ENCODE data around the gene UIMC1.

UIMC1 gene

GRCh38 chr5:176906796-176907195 lies 99.8 kb downstream of the UIMC1 start:
- TF ChIP-seq CTCF (IDR thresholded peaks at IDR 0.05; ENCODE audit: low read depth, low read length, missing control alignments), result no peak
- DNase-seq (ENCODE audit: low read depth), result no peak
- no peak overlapping the region for H3K4me3 ChIP-seq (ENCODE audit: low read depth, low read length)

- TF ChIP-seq CTCF (IDR thresholded peaks at IDR 0.05; ENCODE audit: low read depth, low read length, missing control alignments), result no peak
- no peak overlapping the region for H3K4me3 ChIP-seq (ENCODE audit: low read depth, low read length)
- DNase-seq (ENCODE audit: low read depth), result no peak
Measured at GRCh38 chr5:176906126-176906525, 100.5 kb downstream of the UIMC1 start.

- no peak for DNase-seq (ENCODE audit: low read depth)
- TF ChIP-seq CTCF (IDR thresholded peaks at IDR 0.05; ENCODE audit: low read depth, low read length, missing control alignments), result no peak
- no peak overlapping the region for H3K4me3 ChIP-seq (ENCODE audit: low read depth, low read length)
Measured at GRCh38 chr5:176904276-176904675, 102.3 kb downstream of the UIMC1 start.

GRCh38 chr5:176902911-176903664 lies 103.5 kb downstream of the UIMC1 start:
- no peak for TF ChIP-seq CTCF (IDR thresholded peaks at IDR 0.05; ENCODE audit: low read depth, low read length, missing control alignments)

GRCh38 chr5:176902102-176902814 lies 104.3 kb downstream of the UIMC1 start:
- TF ChIP-seq CTCF (IDR thresholded peaks at IDR 0.05; ENCODE audit: low read depth, low read length, missing control alignments), result no peak
- H3K4me3 ChIP-seq (ENCODE audit: low read depth, low read length), result no peak overlapping the region
- DNase-seq (ENCODE audit: low read depth), result no peak

More at GRCh38 chr5:176902911-176903664, 103.5 kb downstream of the UIMC1 start:
- DNase-seq (ENCODE audit: low read depth), result no peak
- H3K4me3 ChIP-seq (ENCODE audit: low read depth, low read length), result no peak overlapping the region

- DNase-seq (ENCODE audit: low read depth), result peak; percentile 12
Measured at GRCh38 chr5:176901260-176902101, 105.1 kb downstream of the UIMC1 start.

More at GRCh38 chr5:176901260-176902101, 105.1 kb downstream of the UIMC1 start:
- TF ChIP-seq CTCF (IDR thresholded peaks at IDR 0.05; ENCODE audit: low read depth, low read length, missing control alignments), result no peak
- no peak overlapping the region for H3K4me3 ChIP-seq (ENCODE audit: low read depth, low read length)
